WTC11 (cell line): Measurements from ENCODE around the gene SUMO1. TPM values are rescaled to one million over a fixed set of nuclear protein-coding genes. Genes with fewer than 3 reads are reported as not detected.

Source experiments
- ATAC-seq: fragments of 200-7000 bp; cut with Tn5 transposase; 2 replicates; pipeline ENCODE4 v1.10.0; 2021; ENCODE audit warnings: mild to moderate bottlenecking, moderate library complexity
- CTCF ChIA-PET: fragments of 300-600 bp; sonication (Branson Sonifier 250); formaldehyde crosslinking; loops from one replicate; lab custom pipeline; 2021; ENCODE audit warnings: antibody characterized with exemption; lab: Charles Lee
- POLR2A ChIA-PET: fragments of 350-600 bp; sonication (Branson Sonifier 250); formaldehyde crosslinking; loops from one replicate; lab custom pipeline; 2021; ENCODE audit warnings: antibody characterized with exemption; lab: Charles Lee
- DNase-seq: peaks from one replicate; pipeline ENCODE4 v3.0.0; 2021; ENCODE audit warnings: low spot score
- H3K27ac Mint-ChIP-seq: 2 replicates; pipeline ENCODE4 v1.8.0; 2021; ENCODE audit warnings: mixed read lengths
- H3K27me3 Mint-ChIP-seq: 2 replicates; pipeline ENCODE4 v1.8.0; 2021; ENCODE audit warnings: low read depth, mild to moderate bottlenecking, moderate library complexity, mixed read lengths
- H3K36me3 Mint-ChIP-seq: 2 replicates; pipeline ENCODE4 v1.8.0; 2021; ENCODE audit warnings: mixed read lengths
- H3K4me1 Mint-ChIP-seq: 2 replicates; pipeline ENCODE4 v1.8.0; 2022; ENCODE audit warnings: mixed read lengths
- H3K4me3 Mint-ChIP-seq: 2 replicates; pipeline ENCODE4 v1.8.0; 2021; ENCODE audit warnings: mild to moderate bottlenecking, moderate library complexity, mixed read lengths
- H3K9me3 Mint-ChIP-seq: 2 replicates; pipeline ENCODE4 v1.8.0; 2021; ENCODE audit warnings: mixed read lengths
- CREM ChIP-seq: sonication (generic); formaldehyde crosslinking; IDR thresholded peaks from 2 replicates; pipeline ENCODE4 v1.8.1; 2022; ENCODE audit warnings: mild to moderate bottlenecking, missing genetic modification reagents, moderate library complexity
- HMGXB4 ChIP-seq: sonication (generic); formaldehyde crosslinking; IDR thresholded peaks from 2 replicates; pipeline ENCODE4 v1.8.1; 2023; ENCODE audit warnings: mild to moderate bottlenecking, moderate library complexity, missing genetic modification reagents
- JAZF1 ChIP-seq: fragments of 250-450 bp; sonication (Bioruptor Pico); IDR thresholded peaks from 2 replicates; pipeline ENCODE4 v1.9.0; 2021; ENCODE audit warnings: moderate library complexity, mild to moderate bottlenecking, inconsistent platforms
- JUN ChIP-seq: sonication (generic); formaldehyde crosslinking; IDR thresholded peaks from 2 replicates; pipeline ENCODE4 v1.8.0; 2023; ENCODE audit warnings: mild to moderate bottlenecking, missing genetic modification reagents
- MYBL2 ChIP-seq: sonication (generic); formaldehyde crosslinking; IDR thresholded peaks from 2 replicates; pipeline ENCODE4 v1.8.1; 2023; ENCODE audit warnings: mild to moderate bottlenecking, moderate library complexity, missing genetic modification reagents
- NFATC4 ChIP-seq: fragments of 250-450 bp; sonication (Bioruptor Pico); IDR thresholded peaks from 2 replicates; pipeline ENCODE4 v1.9.0; 2021; ENCODE audit warnings: mild to moderate bottlenecking
- PRDM15 ChIP-seq: sonication (generic); formaldehyde crosslinking; IDR thresholded peaks from 2 replicates; pipeline ENCODE4 v1.8.0; 2022; ENCODE audit warnings: missing genetic modification reagents
- SP1 ChIP-seq: sonication (generic); formaldehyde crosslinking; conservative IDR thresholded peaks from 2 replicates; pipeline ENCODE4 v1.8.1; 2022; ENCODE audit warnings: missing genetic modification reagents
- TCF7 ChIP-seq: sonication (generic); formaldehyde crosslinking; IDR thresholded peaks from 2 replicates; pipeline ENCODE4 v1.8.0; 2022; ENCODE audit warnings: mild to moderate bottlenecking, low read depth, missing genetic modification reagents, moderate library complexity
- TEAD1 ChIP-seq: sonication (generic); formaldehyde crosslinking; IDR thresholded peaks from 2 replicates; pipeline ENCODE4 v1.8.0; 2022; ENCODE audit warnings: mild to moderate bottlenecking, missing genetic modification reagents
- TEAD4 ChIP-seq: sonication (generic); formaldehyde crosslinking; IDR thresholded peaks from 2 replicates; pipeline ENCODE4 v1.8.0; 2022; ENCODE audit warnings: mild to moderate bottlenecking, missing genetic modification reagents
- USF1 ChIP-seq: sonication (generic); formaldehyde crosslinking; IDR thresholded peaks from 2 replicates; pipeline ENCODE4 v1.8.0; 2022; ENCODE audit warnings: mild to moderate bottlenecking, missing genetic modification reagents
- ZNF219 ChIP-seq: sonication (generic); formaldehyde crosslinking; IDR thresholded peaks from 2 replicates; pipeline ENCODE4 v1.8.0; 2023; ENCODE audit warnings: missing genetic modification reagents, mild to moderate bottlenecking, borderline replicate concordance
- ZNF232 ChIP-seq: sonication (generic); formaldehyde crosslinking; IDR thresholded peaks from 2 replicates; pipeline ENCODE4 v1.8.0; 2022; ENCODE audit warnings: mild to moderate bottlenecking, missing genetic modification reagents
- ZNF423 ChIP-seq: fragments of 250-450 bp; sonication (Bioruptor Pico); IDR thresholded peaks from 2 replicates; pipeline ENCODE4 v2.1.2; 2022; ENCODE audit warnings: mild to moderate bottlenecking, moderate library complexity
- total RNA-seq: library from RNA; stranded (reverse); gene quantifications from 3 replicates; pipeline ENCODE4 v1.2.3, GENCODE V29; 2021
- TF ChIP-seq, protein P1 (sequence below): sonication (generic); formaldehyde crosslinking; IDR thresholded peaks from 2 replicates; pipeline ENCODE4 v1.8.1; 2023; ENCODE audit warnings: mild to moderate bottlenecking, missing genetic modification reagents, moderate library complexity
- TF ChIP-seq, protein P2 (sequence below): sonication (generic); formaldehyde crosslinking; conservative IDR thresholded peaks from 2 replicates; pipeline ENCODE4 v1.8.1; 2023; ENCODE audit warnings: mild to moderate bottlenecking, low read depth, missing genetic modification reagents, moderate library complexity
- TF ChIP-seq, protein P3 (sequence below): sonication (generic); formaldehyde crosslinking; IDR thresholded peaks from 2 replicates; pipeline ENCODE4 v1.8.1; 2022; ENCODE audit warnings: mild to moderate bottlenecking, moderate library complexity, missing genetic modification reagents

The SUMO1 gene
- total RNA-seq, 1 experiment from 2014 or later = 172 TPM

DNA sequence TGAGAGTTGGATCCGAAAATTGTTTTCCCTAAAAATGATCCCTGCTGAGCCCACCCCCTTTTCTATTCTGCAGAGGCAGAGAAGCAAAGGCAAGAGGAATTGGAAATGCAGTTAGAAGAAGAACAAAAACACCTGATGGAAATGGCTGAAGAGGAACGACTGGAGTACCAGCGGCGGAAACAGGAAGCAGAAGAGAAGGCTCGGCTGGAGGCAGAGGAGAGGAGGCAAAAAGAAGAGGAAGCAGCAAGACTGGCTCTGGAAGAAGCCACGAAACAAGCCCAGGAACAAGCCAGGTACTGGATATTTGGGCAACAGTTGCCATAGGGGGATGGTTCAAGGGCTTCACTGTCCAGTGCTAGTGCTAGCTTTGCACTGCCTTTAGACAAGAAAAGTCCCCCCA lies 41.7 kb downstream of the SUMO1 start:
- ChIA-PET POLR2A (interaction anchor here (0.6 kb wide), 1 partner anchor 108 kb away, joined by 4 read pairs; no protein-coding TSS in a partner anchor), CTCF (interaction anchor here (0.6 kb wide), 1 partner anchor 53 kb away, joined by 3 read pairs; no protein-coding TSS in a partner anchor)
- Mint-ChIP-seq H3K4me3 (no peak overlapping the region), H3K36me3 (no peaks in the 10 kb centered on the region), H3K27me3 (no peaks in the 10 kb centered on the region), H3K9me3 (no peaks in the 10 kb centered on the region), H3K27ac (no peak overlapping the region), H3K4me1 (peaks cover 9% of the 10 kb centered on the region)
- ATAC-seq = no peak
- TF ChIP-seq, protein P1, sequence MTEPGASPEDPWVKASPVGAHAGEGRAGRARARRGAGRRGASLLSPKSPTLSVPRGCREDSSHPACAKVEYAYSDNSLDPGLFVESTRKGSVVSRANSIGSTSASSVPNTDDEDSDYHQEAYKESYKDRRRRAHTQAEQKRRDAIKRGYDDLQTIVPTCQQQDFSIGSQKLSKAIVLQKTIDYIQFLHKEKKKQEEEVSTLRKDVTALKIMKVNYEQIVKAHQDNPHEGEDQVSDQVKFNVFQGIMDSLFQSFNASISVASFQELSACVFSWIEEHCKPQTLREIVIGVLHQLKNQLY (CRISPR knock-in tag) = no peak
- TF ChIP-seq JUN (CRISPR knock-in tag) = no peak
- no peak for TF ChIP-seq PRDM15 (CRISPR knock-in tag)
- TF ChIP-seq ZNF219 = no peak
- TF ChIP-seq TCF7 (CRISPR knock-in tag) = no peak
- no peak for TF ChIP-seq ZNF423 (CRISPR knock-in tag)
- TF ChIP-seq JAZF1 = no peak
- TF ChIP-seq ZNF232 (CRISPR knock-in tag) = no peak
- no peak for TF ChIP-seq CREM (CRISPR knock-in tag)
- DNase-seq = no peak

DNA sequence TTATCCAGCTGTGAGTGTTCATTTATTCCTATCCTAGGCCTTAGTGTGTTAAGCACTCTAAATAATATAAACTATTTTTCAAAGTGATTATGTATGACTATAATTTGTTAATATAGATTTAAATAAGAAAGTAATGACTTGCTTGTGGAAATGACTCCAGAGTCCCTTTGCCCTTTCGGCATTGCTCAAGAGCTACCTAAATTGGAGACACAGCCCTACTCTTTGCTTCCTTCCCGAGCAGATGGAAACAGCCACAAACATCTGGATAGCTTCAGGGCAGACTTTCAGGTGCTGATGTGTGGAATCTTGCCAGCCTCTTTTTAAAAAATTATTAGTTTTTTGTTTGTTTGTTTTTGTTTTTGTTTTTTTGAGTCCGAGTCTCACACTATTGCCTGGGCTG lies 44.0 kb downstream of the SUMO1 start:
- CTCF ChIA-PET = no interaction called here

More for the DNA sequence above, 44.0 kb downstream of the SUMO1 start:
- DNase-seq (no peak), ATAC-seq (no peak)
- Mint-ChIP-seq H3K4me1 (peaks cover 9% of the 10 kb centered on the region), H3K36me3 (no peaks in the 10 kb centered on the region), H3K4me3 (no peak overlapping the region), H3K27ac (no peak overlapping the region), H3K9me3 (no peaks in the 10 kb centered on the region), H3K27me3 (no peaks in the 10 kb centered on the region)
- no peak for TF ChIP-seq NFATC4
- no peak for TF ChIP-seq TEAD4
- no peak for TF ChIP-seq USF1 (CRISPR knock-in tag)
- no peak for TF ChIP-seq MYBL2 (CRISPR knock-in tag)
- TF ChIP-seq, protein P2, sequence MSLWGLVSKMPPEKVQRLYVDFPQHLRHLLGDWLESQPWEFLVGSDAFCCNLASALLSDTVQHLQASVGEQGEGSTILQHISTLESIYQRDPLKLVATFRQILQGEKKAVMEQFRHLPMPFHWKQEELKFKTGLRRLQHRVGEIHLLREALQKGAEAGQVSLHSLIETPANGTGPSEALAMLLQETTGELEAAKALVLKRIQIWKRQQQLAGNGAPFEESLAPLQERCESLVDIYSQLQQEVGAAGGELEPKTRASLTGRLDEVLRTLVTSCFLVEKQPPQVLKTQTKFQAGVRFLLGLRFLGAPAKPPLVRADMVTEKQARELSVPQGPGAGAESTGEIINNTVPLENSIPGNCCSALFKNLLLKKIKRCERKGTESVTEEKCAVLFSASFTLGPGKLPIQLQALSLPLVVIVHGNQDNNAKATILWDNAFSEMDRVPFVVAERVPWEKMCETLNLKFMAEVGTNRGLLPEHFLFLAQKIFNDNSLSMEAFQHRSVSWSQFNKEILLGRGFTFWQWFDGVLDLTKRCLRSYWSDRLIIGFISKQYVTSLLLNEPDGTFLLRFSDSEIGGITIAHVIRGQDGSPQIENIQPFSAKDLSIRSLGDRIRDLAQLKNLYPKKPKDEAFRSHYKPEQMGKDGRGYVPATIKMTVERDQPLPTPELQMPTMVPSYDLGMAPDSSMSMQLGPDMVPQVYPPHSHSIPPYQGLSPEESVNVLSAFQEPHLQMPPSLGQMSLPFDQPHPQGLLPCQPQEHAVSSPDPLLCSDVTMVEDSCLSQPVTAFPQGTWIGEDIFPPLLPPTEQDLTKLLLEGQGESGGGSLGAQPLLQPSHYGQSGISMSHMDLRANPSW (CRISPR knock-in tag) = no peak
- no peak for TF ChIP-seq HMGXB4 (CRISPR knock-in tag)
- TF ChIP-seq TEAD1 = no peak
- TF ChIP-seq, protein P3, sequence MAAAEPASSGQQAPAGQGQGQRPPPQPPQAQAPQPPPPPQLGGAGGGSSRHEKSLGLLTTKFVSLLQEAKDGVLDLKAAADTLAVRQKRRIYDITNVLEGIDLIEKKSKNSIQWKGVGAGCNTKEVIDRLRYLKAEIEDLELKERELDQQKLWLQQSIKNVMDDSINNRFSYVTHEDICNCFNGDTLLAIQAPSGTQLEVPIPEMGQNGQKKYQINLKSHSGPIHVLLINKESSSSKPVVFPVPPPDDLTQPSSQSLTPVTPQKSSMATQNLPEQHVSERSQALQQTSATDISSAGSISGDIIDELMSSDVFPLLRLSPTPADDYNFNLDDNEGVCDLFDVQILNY (CRISPR knock-in tag) = no peak
- TF ChIP-seq SP1 (CRISPR knock-in tag) = no peak
- POLR2A ChIA-PET = no interaction called here
